Measurements from ENCODE around the gene MAMLD1.

The MAMLD1 gene

GRCh38 chrX:150487369-150488094 lies 124.4 kb downstream of the MAMLD1 start:
- no peaks in the 10 kb centered on the region for H3K9me3 ChIP-seq
- no peaks in the 10 kb centered on the region for H3K27me3 ChIP-seq (ENCODE audit: low read depth)
- DNase-seq (ENCODE audit: low spot score in 2 of 2) = no peak
- H3K4me1 ChIP-seq = no peaks in the 10 kb centered on the region
- H3K4me3 ChIP-seq = no peak overlapping the region
- in situ Hi-C loops (cut with MboI; ENCODE audit: low sequenced_read_pairs) = no loop called here
- H3K36me3 ChIP-seq (replicated peaks) = no peaks in the 10 kb centered on the region

GRCh38 chrX:150489359-150490015 lies 126.4 kb downstream of the MAMLD1 start:
- Histone ChIP-seq H3K4me1 (no peaks in the 10 kb centered on the region), H3K27me3 (ENCODE audit: low read depth) (no peaks in the 10 kb centered on the region), H3K4me3 (no peak overlapping the region), H3K36me3 (replicated peaks) (no peaks in the 10 kb centered on the region), H3K9me3 (no peaks in the 10 kb centered on the region)
- no peak for DNase-seq (ENCODE audit: low spot score in 2 of 2)
- in situ Hi-C loops (cut with MboI; ENCODE audit: low sequenced_read_pairs) = no loop called here

GRCh38 chrX:150495496-150495895 lies 132.4 kb downstream of the MAMLD1 start:
- Histone ChIP-seq H3K4me1 (no peaks in the 10 kb centered on the region), H3K27me3 (ENCODE audit: low read depth) (no peaks in the 10 kb centered on the region), H3K36me3 (replicated peaks) (no peaks in the 10 kb centered on the region), H3K9me3 (no peaks in the 10 kb centered on the region), H3K4me3 (no peak overlapping the region)
- DNase-seq (ENCODE audit: low spot score in 2 of 2) = no peak
- in situ Hi-C loops (cut with MboI; ENCODE audit: low sequenced_read_pairs) = no loop called here

- no peaks in the 10 kb centered on the region for H3K27me3 ChIP-seq (ENCODE audit: low read depth)
- no peaks in the 10 kb centered on the region for H3K36me3 ChIP-seq (replicated peaks)
- H3K4me1 ChIP-seq = no peaks in the 10 kb centered on the region
- H3K9me3 ChIP-seq = no peaks in the 10 kb centered on the region
- no peak for DNase-seq (ENCODE audit: low spot score in 2 of 2)
- H3K4me3 ChIP-seq = no peak overlapping the region
- in situ Hi-C loops (cut with MboI; ENCODE audit: low sequenced_read_pairs) = no loop called here
Measured at GRCh38 chrX:150499240-150499639, 136.1 kb downstream of the MAMLD1 start.

- no peak overlapping the region for H3K4me3 ChIP-seq
- H3K36me3 ChIP-seq (replicated peaks) = no peaks in the 10 kb centered on the region
- in situ Hi-C loops (cut with MboI; ENCODE audit: low sequenced_read_pairs) = no loop called here
- no peak for DNase-seq (ENCODE audit: low spot score in 2 of 2)
- H3K4me1 ChIP-seq = peaks cover 6% of the 10 kb centered on the region
- no peaks in the 10 kb centered on the region for H3K9me3 ChIP-seq
- H3K27me3 ChIP-seq (ENCODE audit: low read depth) = no peaks in the 10 kb centered on the region
Measured at GRCh38 chrX:150502091-150502490, 139.0 kb downstream of the MAMLD1 start.

- Histone ChIP-seq H3K36me3 (replicated peaks) (no peaks in the 10 kb centered on the region), H3K27me3 (ENCODE audit: low read depth) (no peaks in the 10 kb centered on the region), H3K4me3 (no peak overlapping the region), H3K9me3 (no peaks in the 10 kb centered on the region), H3K4me1 (peaks cover 13% of the 10 kb centered on the region)
- in situ Hi-C loops (cut with MboI; ENCODE audit: low sequenced_read_pairs) = no loop called here
- no peak for DNase-seq (ENCODE audit: low spot score in 2 of 2)
Measured at GRCh38 chrX:150502979-150503897, 140.1 kb downstream of the MAMLD1 start.

- Histone ChIP-seq H3K4me3 (no peak overlapping the region), H3K36me3 (replicated peaks) (no peaks in the 10 kb centered on the region), H3K4me1 (peaks cover 13% of the 10 kb centered on the region), H3K27me3 (ENCODE audit: low read depth) (no peaks in the 10 kb centered on the region), H3K9me3 (no peaks in the 10 kb centered on the region)
- in situ Hi-C loops (cut with MboI; ENCODE audit: low sequenced_read_pairs) = no loop called here
- no peak for DNase-seq (ENCODE audit: low spot score in 2 of 2)
Measured at GRCh38 chrX:150503898-150504219, 140.7 kb downstream of the MAMLD1 start.

- Histone ChIP-seq H3K9me3 (no peaks in the 10 kb centered on the region), H3K27me3 (ENCODE audit: low read depth) (no peaks in the 10 kb centered on the region), H3K4me1 (peaks cover 13% of the 10 kb centered on the region), H3K4me3 (no peak overlapping the region), H3K36me3 (replicated peaks) (no peaks in the 10 kb centered on the region)
- DNase-seq (ENCODE audit: low spot score in 2 of 2) = no peak
- in situ Hi-C loops (cut with MboI; ENCODE audit: low sequenced_read_pairs) = no loop called here
Measured at GRCh38 chrX:150504397-150505182, 141.5 kb downstream of the MAMLD1 start.

GRCh38 chrX:150506020-150506419 lies 142.9 kb downstream of the MAMLD1 start:
- Histone ChIP-seq H3K27me3 (ENCODE audit: low read depth) (no peaks in the 10 kb centered on the region), H3K9me3 (no peaks in the 10 kb centered on the region), H3K4me1 (peaks cover 13% of the 10 kb centered on the region), H3K36me3 (replicated peaks) (no peaks in the 10 kb centered on the region), H3K4me3 (no peak overlapping the region)
- DNase-seq (ENCODE audit: low spot score in 2 of 2) = no peak
- in situ Hi-C loops (cut with MboI; ENCODE audit: low sequenced_read_pairs) = no loop called here

- Histone ChIP-seq H3K27me3 (ENCODE audit: low read depth) (no peaks in the 10 kb centered on the region), H3K4me3 (no peak overlapping the region), H3K4me1 (peaks cover 13% of the 10 kb centered on the region), H3K36me3 (replicated peaks) (no peaks in the 10 kb centered on the region), H3K9me3 (no peaks in the 10 kb centered on the region)
- no peak for DNase-seq (ENCODE audit: low spot score in 2 of 2)
- in situ Hi-C loops (cut with MboI; ENCODE audit: low sequenced_read_pairs) = no loop called here
Measured at GRCh38 chrX:150506486-150506885, 143.4 kb downstream of the MAMLD1 start.

- DNase-seq (ENCODE audit: low spot score in 2 of 2) = peak; percentile 63 to 72
- H3K27me3 ChIP-seq (ENCODE audit: low read depth) = no peaks in the 10 kb centered on the region
- H3K4me3 ChIP-seq = no peak overlapping the region
- in situ Hi-C loops (cut with MboI; ENCODE audit: low sequenced_read_pairs) = no loop called here
- no peaks in the 10 kb centered on the region for H3K36me3 ChIP-seq (replicated peaks)
- peaks cover 13% of the 10 kb centered on the region for H3K4me1 ChIP-seq
- H3K9me3 ChIP-seq = no peaks in the 10 kb centered on the region
Measured at GRCh38 chrX:150507251-150507856, 144.2 kb downstream of the MAMLD1 start.

- no peak for DNase-seq (ENCODE audit: low spot score in 2 of 2)
- Histone ChIP-seq H3K9me3 (no peaks in the 10 kb centered on the region), H3K27me3 (ENCODE audit: low read depth) (no peaks in the 10 kb centered on the region), H3K4me1 (peaks cover 13% of the 10 kb centered on the region), H3K36me3 (replicated peaks) (no peaks in the 10 kb centered on the region), H3K4me3 (no peak overlapping the region)
- in situ Hi-C loops (cut with MboI; ENCODE audit: low sequenced_read_pairs) = no loop called here
Measured at GRCh38 chrX:150508018-150508417, 144.9 kb downstream of the MAMLD1 start.
